ENCODE results near the gene HEBP1.

DNA sequence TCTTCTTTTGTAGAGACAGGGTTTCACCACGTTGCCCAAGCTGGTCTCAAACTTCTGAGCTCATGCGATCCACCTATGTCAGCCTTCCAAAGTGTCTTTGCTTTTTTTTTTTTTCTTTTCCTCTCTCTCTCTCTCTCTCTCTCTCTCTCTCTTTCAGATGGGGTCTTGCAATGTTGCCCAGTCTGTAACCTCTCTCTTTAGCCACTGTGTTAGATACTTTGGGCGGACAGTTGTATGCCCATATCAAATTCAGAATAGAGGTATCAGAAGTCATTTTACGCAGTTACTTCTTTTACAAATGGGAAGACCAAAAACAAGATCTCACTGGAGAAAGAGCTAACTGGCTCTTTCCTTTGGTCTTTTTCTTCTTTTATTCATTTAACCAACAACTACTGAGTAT lies 6.7 kb downstream of the HEBP1 start:
- TF ChIP-seq, protein P1, sequence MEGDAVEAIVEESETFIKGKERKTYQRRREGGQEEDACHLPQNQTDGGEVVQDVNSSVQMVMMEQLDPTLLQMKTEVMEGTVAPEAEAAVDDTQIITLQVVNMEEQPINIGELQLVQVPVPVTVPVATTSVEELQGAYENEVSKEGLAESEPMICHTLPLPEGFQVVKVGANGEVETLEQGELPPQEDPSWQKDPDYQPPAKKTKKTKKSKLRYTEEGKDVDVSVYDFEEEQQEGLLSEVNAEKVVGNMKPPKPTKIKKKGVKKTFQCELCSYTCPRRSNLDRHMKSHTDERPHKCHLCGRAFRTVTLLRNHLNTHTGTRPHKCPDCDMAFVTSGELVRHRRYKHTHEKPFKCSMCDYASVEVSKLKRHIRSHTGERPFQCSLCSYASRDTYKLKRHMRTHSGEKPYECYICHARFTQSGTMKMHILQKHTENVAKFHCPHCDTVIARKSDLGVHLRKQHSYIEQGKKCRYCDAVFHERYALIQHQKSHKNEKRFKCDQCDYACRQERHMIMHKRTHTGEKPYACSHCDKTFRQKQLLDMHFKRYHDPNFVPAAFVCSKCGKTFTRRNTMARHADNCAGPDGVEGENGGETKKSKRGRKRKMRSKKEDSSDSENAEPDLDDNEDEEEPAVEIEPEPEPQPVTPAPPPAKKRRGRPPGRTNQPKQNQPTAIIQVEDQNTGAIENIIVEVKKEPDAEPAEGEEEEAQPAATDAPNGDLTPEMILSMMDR (IDR thresholded peaks at IDR 0.05): no peak
- no peak for TF ChIP-seq POLR2A (IDR thresholded peaks at IDR 0.05)
- TF ChIP-seq POLR2AphosphoS5 (IDR thresholded peaks at IDR 0.05): no peak

All from upper lobe of left lung (tissue), 4 donors.